Keratinocyte (primary cell): ENCODE results near the gene CD37. TPM values are rescaled to one million over a fixed set of nuclear protein-coding genes. Genes with fewer than 3 reads are reported as not detected.
"Not testable (repeated sequence)": the region's sequence is repeated elsewhere in the genome, so short reads cannot be mapped to it uniquely, and the experiment has no call there.

Experiments
- DNase-seq: peaks from one replicate; pipeline ENCODE4 v3.0.0-alpha.2; 2011; ENCODE audit warnings: low read depth, missing footprints, low spot score
- FAIRE-seq: peaks from 2 replicates; lab custom pipeline; 2011; peaks lifted over from hg19 to GRCh38; lab: Jason Lieb, UNC
- H2AFZ ChIP-seq: 2 replicates; pipeline ENCODE4 v1.6.0; 2012; ENCODE audit warnings: low read length, control low read depth, inconsistent platforms; ENCODE audit not compliant: control insufficient read depth
- H3K27ac ChIP-seq: 2 replicates; pipeline ENCODE4 v1.5.1; 2011; ENCODE audit warnings: low read length; ENCODE audit not compliant: control insufficient read depth, insufficient read depth
- H3K27me3 ChIP-seq: 3 replicates; pipeline ENCODE4 v1.6.0; 2011; ENCODE audit warnings: low read length; ENCODE audit not compliant: control insufficient read depth, insufficient read depth; ENCODE audit errors: extremely low read depth
- H3K36me3 ChIP-seq, 2 experiments: 2 replicates in 1 of 2; 3 replicates in 1 of 2; pipeline ENCODE4 v1.5.1; 2011; ENCODE audit warnings: low read length in 2 of 2, mild to moderate bottlenecking in 1 of 2; ENCODE audit not compliant: control insufficient read depth in 2 of 2, insufficient read depth in 2 of 2; ENCODE audit errors: extremely low read depth in 1 of 2
- H3K4me1 ChIP-seq: 3 replicates; pipeline ENCODE4 v1.5.1; 2011; ENCODE audit warnings: low read length; ENCODE audit not compliant: control insufficient read depth, insufficient read depth; ENCODE audit errors: extremely low read depth
- H3K4me2 ChIP-seq: 3 replicates; pipeline ENCODE4 v1.6.0; 2011; ENCODE audit warnings: low read depth, low read length; ENCODE audit not compliant: control insufficient read depth, insufficient read depth; ENCODE audit errors: extremely low read depth
- H3K4me3 ChIP-seq, 3 experiments: fragments of 200-600 bp in 1 of 3; sonication (generic) in 1 of 3; 2 replicates in 2 of 3; 3 replicates in 1 of 3; pipeline ENCODE4 v1.5.1; 2011 to 2016; ENCODE audit warnings: low read length in 3 of 3, mild to moderate bottlenecking in 3 of 3, control low read depth in 2 of 3, inconsistent platforms in 1 of 3, low read depth in 1 of 3, mixed read lengths in 1 of 3, mixed run types in 1 of 3, moderate library complexity in 1 of 3; ENCODE audit not compliant: control insufficient read depth in 2 of 3, insufficient read depth in 2 of 3; ENCODE audit errors: extremely low read depth in 1 of 3
- H3K79me2 ChIP-seq: 2 replicates; pipeline ENCODE4 v1.6.0; 2012; ENCODE audit warnings: low read length; ENCODE audit not compliant: control insufficient read depth, insufficient read depth
- H3K9ac ChIP-seq: 3 replicates; pipeline ENCODE4 v1.6.0; 2011; ENCODE audit warnings: low read length; ENCODE audit not compliant: control insufficient read depth, insufficient read depth; ENCODE audit errors: extremely low read depth
- H3K9me1 ChIP-seq: 3 replicates; pipeline ENCODE4 v1.6.0; 2011; ENCODE audit warnings: low read length; ENCODE audit not compliant: control insufficient read depth, insufficient read depth; ENCODE audit errors: extremely low read depth
- H3K9me3 ChIP-seq: 2 replicates; pipeline ENCODE4 v1.5.1; 2012; ENCODE audit warnings: low read depth, low read length; ENCODE audit not compliant: control insufficient read depth
- H4K20me1 ChIP-seq: 3 replicates; pipeline ENCODE4 v1.6.0; 2011; ENCODE audit warnings: low read length; ENCODE audit not compliant: control insufficient read depth, insufficient read depth; ENCODE audit errors: extremely low read depth
- EZH2 ChIP-seq: IDR thresholded peaks from one replicate; pipeline ENCODE4 v1.6.1; 2012; ENCODE audit warnings: inconsistent platforms, mild to moderate bottlenecking, low read length, moderate library complexity
- dilution Hi-C: fragments of 300-500 bp; cut with MboI; formaldehyde crosslinking; loops from one replicate; pipeline ENCODE4 v1.7.0; 2020; ENCODE audit warnings: low sequenced_read_pairs; ENCODE audit not compliant: extremely low pct_ligation_motif_present
- polyA plus RNA-seq, 5 experiments: library from polyadenylated mRNA; depleted of rRNA in 3 of 5; stranded (reverse) in 3 of 5; stranded (forward) in 1 of 5; unstranded in 1 of 5; fragments of >200 nt; gene quantifications; 1 replicate in 1 of 5; 2 replicates in 3 of 5; 3 replicates in 1 of 5; pipeline versions ENCODE4 v1.2.1 to v1.2.3, GENCODE V29; 2011 to 2012; ENCODE audit warnings: missing spikeins in 2 of 5, low read depth in 1 of 5, low replicate concordance in 1 of 5
- TF ChIP-seq, protein P1 (sequence below), 3 experiments: IDR thresholded peaks in 1 of 3; conservative IDR thresholded peaks in 1 of 3; optimal IDR thresholded peaks in 1 of 3; 2 replicates in 2 of 3; 3 replicates in 1 of 3; pipeline versions ENCODE3 to v1.5.1; 2011; ENCODE audit warnings: low read length in 3 of 3, mild to moderate bottlenecking in 3 of 3, moderate library complexity in 2 of 3, control low read depth in 1 of 3, inconsistent platforms in 1 of 3; ENCODE audit not compliant: insufficient read depth in 2 of 3; ENCODE audit errors: extremely low read depth in 1 of 3

CD37 gene
- polyA plus RNA-seq, 1 donor (not counting 4 experiments of a cell fraction or from before 2014, with no cell fraction given) = not detected

DNA sequence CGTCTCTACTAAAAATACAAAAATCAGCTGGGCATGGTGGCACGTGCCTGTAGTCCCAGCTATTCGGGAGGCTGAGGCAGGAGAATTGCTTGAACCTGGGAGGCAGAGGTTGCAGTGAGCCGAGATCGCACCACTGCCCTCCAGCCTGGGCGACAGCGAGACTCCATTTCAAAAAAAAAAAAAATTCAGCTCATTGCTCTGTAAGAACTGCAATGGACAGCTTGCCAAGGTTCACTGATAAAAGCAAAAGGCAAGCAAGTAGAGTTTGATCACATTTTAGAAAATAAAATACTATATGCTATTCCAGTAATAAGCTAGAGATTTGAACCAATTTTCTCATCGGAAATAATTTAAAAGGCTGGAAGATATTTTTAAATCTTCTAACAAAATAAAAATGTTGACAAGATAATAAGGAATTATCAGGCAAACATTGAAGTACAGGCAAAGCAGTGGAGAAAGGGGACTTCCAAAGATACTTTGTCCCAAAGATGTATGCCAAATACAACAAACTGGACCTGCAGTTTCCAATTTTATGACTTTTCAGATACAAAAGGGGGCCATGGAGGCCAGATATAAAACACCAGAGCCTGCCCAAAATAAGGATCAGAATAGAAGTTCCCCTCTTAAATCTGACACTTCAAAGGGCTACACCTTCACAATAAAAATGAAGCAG lies 39.9 kb upstream of the CD37 start:
- no peaks in the 10 kb centered on the region for H4K20me1 ChIP-seq
- no peak overlapping the region for H3K27ac ChIP-seq
- H3K36me3 ChIP-seq = no peaks in the 10 kb centered on the region
- no peak overlapping the region for H3K4me3 ChIP-seq
- H2AFZ ChIP-seq = no peak overlapping the region
- no peaks in the 10 kb centered on the region for H3K4me1 ChIP-seq
- no peak overlapping the region for H3K4me2 ChIP-seq
- no peaks in the 10 kb centered on the region for H3K79me2 ChIP-seq
- FAIRE-seq (no peak), DNase-seq (no peak)
- TF ChIP-seq, protein P1, sequence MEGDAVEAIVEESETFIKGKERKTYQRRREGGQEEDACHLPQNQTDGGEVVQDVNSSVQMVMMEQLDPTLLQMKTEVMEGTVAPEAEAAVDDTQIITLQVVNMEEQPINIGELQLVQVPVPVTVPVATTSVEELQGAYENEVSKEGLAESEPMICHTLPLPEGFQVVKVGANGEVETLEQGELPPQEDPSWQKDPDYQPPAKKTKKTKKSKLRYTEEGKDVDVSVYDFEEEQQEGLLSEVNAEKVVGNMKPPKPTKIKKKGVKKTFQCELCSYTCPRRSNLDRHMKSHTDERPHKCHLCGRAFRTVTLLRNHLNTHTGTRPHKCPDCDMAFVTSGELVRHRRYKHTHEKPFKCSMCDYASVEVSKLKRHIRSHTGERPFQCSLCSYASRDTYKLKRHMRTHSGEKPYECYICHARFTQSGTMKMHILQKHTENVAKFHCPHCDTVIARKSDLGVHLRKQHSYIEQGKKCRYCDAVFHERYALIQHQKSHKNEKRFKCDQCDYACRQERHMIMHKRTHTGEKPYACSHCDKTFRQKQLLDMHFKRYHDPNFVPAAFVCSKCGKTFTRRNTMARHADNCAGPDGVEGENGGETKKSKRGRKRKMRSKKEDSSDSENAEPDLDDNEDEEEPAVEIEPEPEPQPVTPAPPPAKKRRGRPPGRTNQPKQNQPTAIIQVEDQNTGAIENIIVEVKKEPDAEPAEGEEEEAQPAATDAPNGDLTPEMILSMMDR (optimal IDR thresholded peaks at IDR 0.05 in 1 of 3, IDR thresholded peaks at IDR 0.05 in 1 of 3, conservative IDR thresholded peaks at IDR 0.05 in 1 of 3; ENCODE audit: extremely low read depth in 1 of 3, insufficient read depth in 2 of 3, low read length in 3 of 3) = no peak
- TF ChIP-seq EZH2 = no peak
- H3K9ac ChIP-seq = no peak overlapping the region
- H3K9me1 ChIP-seq = no peaks in the 10 kb centered on the region
- no peaks in the 10 kb centered on the region for H3K9me3 ChIP-seq
- no peaks in the 10 kb centered on the region for H3K27me3 ChIP-seq
- dilution Hi-C loops = no loop called here

DNA sequence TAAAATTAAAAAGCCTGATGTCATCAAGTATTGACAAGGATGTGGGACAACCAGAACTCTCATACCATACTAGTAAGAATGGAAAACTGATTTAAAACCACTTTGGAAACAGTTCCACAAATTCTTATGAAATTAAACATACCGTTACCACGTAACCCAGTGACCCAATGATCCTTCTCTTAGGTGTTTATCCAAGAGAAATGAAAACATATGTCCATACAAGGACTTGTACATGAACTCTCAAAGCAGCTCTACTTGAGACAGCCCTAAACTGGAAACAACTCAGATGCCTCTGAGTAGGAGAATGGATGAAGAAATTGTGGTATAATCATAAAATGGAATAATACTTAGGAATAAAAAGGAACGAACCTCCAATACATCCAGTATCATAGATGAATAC lies 37.8 kb upstream of the CD37 start:
- H3K9me3 ChIP-seq = no peaks in the 10 kb centered on the region
- no peak overlapping the region for H3K9ac ChIP-seq
- no peaks in the 10 kb centered on the region for H3K27me3 ChIP-seq
- H3K79me2 ChIP-seq = no peaks in the 10 kb centered on the region
- dilution Hi-C loops = no loop called here
- H3K4me1 ChIP-seq = no peaks in the 10 kb centered on the region
- H3K4me2 ChIP-seq = no peak overlapping the region
- H3K4me3 ChIP-seq = no peak overlapping the region
- H2AFZ ChIP-seq = no peak overlapping the region
- FAIRE-seq (no peak), DNase-seq (no peak)
- H3K9me1 ChIP-seq = no peaks in the 10 kb centered on the region
- no peaks in the 10 kb centered on the region for H3K36me3 ChIP-seq
- no peak for TF ChIP-seq EZH2
- TF ChIP-seq, protein P1 (optimal IDR thresholded peaks at IDR 0.05 in 1 of 3, IDR thresholded peaks at IDR 0.05 in 1 of 3, conservative IDR thresholded peaks at IDR 0.05 in 1 of 3; ENCODE audit: extremely low read depth in 1 of 3, insufficient read depth in 2 of 3, low read length in 3 of 3) = no peak
- no peaks in the 10 kb centered on the region for H4K20me1 ChIP-seq
- H3K27ac ChIP-seq = no peak overlapping the region

DNA sequence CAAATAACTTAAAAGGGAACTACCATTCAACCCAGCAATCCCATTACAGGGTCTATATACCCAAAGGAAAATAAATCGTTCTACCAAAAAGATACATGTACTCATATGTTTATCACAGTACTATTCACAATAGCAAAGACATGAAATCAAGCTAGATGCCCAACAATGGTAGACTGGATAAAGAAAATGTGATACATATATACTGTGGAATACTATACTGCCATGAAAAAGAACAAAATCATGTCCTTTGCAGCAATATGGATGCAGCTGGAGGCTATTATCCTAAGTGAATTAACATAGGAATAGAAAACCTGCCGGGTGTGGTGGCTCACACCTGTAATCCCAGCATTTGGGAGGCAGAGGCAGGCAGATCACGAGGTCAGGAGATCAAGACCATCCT lies 36.6 kb upstream of the CD37 start:
- not testable (repeated sequence) for H3K27me3 ChIP-seq

More for the DNA sequence above, 36.6 kb upstream of the CD37 start:
- dilution Hi-C loops, DNase-seq, H3K27ac ChIP-seq, FAIRE-seq, H2AFZ ChIP-seq, H3K9ac ChIP-seq, H3K9me3 ChIP-seq, H3K79me2 ChIP-seq, H3K4me1 ChIP-seq, H3K36me3 ChIP-seq, H3K4me3 ChIP-seq, H3K9me1 ChIP-seq, H3K4me2 ChIP-seq, H4K20me1 ChIP-seq: not testable (repeated sequence)
